OCI-LY7 (cell line): ENCODE results near the gene TSC22D2.

Experiments
- CTCF ChIP-seq: fragments of 200-600 bp; sonication (generic); conservative IDR thresholded peaks from 2 replicates; pipeline ENCODE4 v1.5.1; 2014; ENCODE audit warnings: mild to moderate bottlenecking, antibody characterized with exemption, low read length, moderate library complexity, mixed read lengths
- EZH2phosphoT487 ChIP-seq: fragments of 200-600 bp; sonication (generic); IDR thresholded peaks from 2 replicates; pipeline ENCODE4 v1.6.1; 2018; ENCODE audit warnings: low read depth, borderline replicate concordance, mild to moderate bottlenecking, mixed run types, antibody characterized with exemption, low read length, moderate library complexity, mixed read lengths

DNA sequence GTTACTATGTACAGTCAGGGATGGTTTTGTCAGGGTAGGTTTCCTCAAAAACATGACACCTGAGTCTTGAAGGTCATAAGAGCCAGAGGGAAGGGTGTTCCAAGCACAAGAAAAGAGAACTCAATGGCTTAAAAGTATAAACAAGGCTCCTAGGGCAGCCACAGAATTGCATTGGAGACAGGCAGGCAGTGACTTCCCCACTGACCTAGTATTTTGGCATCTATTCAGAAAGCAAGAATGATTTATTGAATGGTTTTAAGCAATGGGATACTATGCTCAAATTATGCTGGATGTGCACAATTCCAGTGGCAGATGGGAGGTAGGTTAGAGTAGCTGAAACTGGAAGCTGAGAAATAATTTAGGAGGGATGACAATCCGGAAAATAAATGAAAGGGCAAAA, 54.0 kb downstream of the TSC22D2 start:
- TF ChIP-seq EZH2phosphoT487 (no peak), CTCF (no peak)
